Panc1 (cell line): ENCODE results near the gene WDR89. TPM values are rescaled to one million over a fixed set of nuclear protein-coding genes. Genes with fewer than 3 reads are reported as not detected.
A peak's percentile ranks its signal among the peaks of the same experiment; 100 is the strongest.

ENCODE experiments used
- ATAC-seq: fragments of 200-7000 bp; cut with Tn5 transposase; 2 replicates; pipeline ENCODE4 v1.9.1; 2020; ENCODE audit warnings: mild to moderate bottlenecking, moderate library complexity
- Bru-seq: library from RNA; stranded (reverse); fragments of 400-500 nt; gene quantifications from one replicate; lab custom pipeline; 2021; lab: Mats Ljungman, UMichigan
- BruChase-seq, 2 experiments: library from RNA; stranded (reverse); fragments of 400-500 nt; gene quantifications; one replicate each; lab custom pipeline; 2021; lab: Mats Ljungman, UMichigan
- BruUV-seq: library from RNA; stranded (reverse); fragments of 400-500 nt; replicated peaks from 2 replicates; lab custom pipeline; 2021; lab: Mats Ljungman, UMichigan
- CTCF ChIA-PET: fragments of 300-600 bp; sonication (Branson Sonifier 250); formaldehyde crosslinking; loops from one replicate; lab custom pipeline; 2022; ENCODE audit warnings: antibody characterized with exemption; lab: Charles Lee
- POLR2A ChIA-PET: fragments of 300-600 bp; sonication (Branson Sonifier 250); formaldehyde crosslinking; loops from one replicate; lab custom pipeline; 2022; ENCODE audit warnings: antibody characterized with exemption; lab: Charles Lee
- DNase-seq: peaks from one replicate; pipeline ENCODE4 v3.0.0-alpha.2; 2010; ENCODE audit warnings: low read depth, low spot score
- H3K27ac ChIP-seq: 2 replicates; pipeline ENCODE4 v1.5.1; 2011; ENCODE audit warnings: mild to moderate bottlenecking, low read length, inconsistent platforms
- H3K27me3 ChIP-seq: fragments of 200-500 bp; sonication (Bioruptor generic); 2 replicates; pipeline ENCODE4 v1.6.0; 2014; ENCODE audit warnings: low read length, inconsistent platforms; ENCODE audit not compliant: control insufficient read depth, insufficient read depth
- H3K36me3 ChIP-seq: fragments of 200-500 bp; sonication (Bioruptor generic); 2 replicates; pipeline ENCODE4 v1.5.1; 2014; ENCODE audit warnings: inconsistent platforms, mild to moderate bottlenecking, low read length, moderate library complexity; ENCODE audit not compliant: control insufficient read depth, insufficient read depth
- H3K4me1 ChIP-seq: 2 replicates; pipeline ENCODE4 v1.5.1; 2011; ENCODE audit warnings: inconsistent platforms, mild to moderate bottlenecking, low read length, moderate library complexity; ENCODE audit not compliant: control insufficient read depth, insufficient read depth
- H3K4me3 ChIP-seq, 2 experiments: 2 replicates each; pipeline ENCODE4 v1.5.1; 2011 to 2012; ENCODE audit warnings: low read depth in 2 of 2, low read length in 2 of 2, mild to moderate bottlenecking in 2 of 2, inconsistent platforms in 1 of 2, moderate library complexity in 1 of 2
- H3K9me3 ChIP-seq: fragments of 200-500 bp; sonication (Bioruptor generic); 2 replicates; pipeline ENCODE4 v1.5.1; 2014; ENCODE audit warnings: low read depth, mild to moderate bottlenecking, inconsistent platforms, low read length, moderate library complexity; ENCODE audit not compliant: control insufficient read depth, insufficient read depth
- POLR2AphosphoS5 ChIP-seq: IDR thresholded peaks from 2 replicates; pipeline ENCODE4 v1.6.1; 2012; ENCODE audit warnings: mild to moderate bottlenecking, low read depth, low read length, moderate library complexity
- SIN3A ChIP-seq: IDR thresholded peaks from 2 replicates; pipeline ENCODE4 v1.6.1; 2012; ENCODE audit warnings: low read depth, mild to moderate bottlenecking, low read length, moderate library complexity, borderline replicate concordance; ENCODE audit not compliant: insufficient read depth
- TCF7L2 ChIP-seq: IDR thresholded peaks from 2 replicates; pipeline ENCODE4 v1.6.1; 2011; ENCODE audit warnings: mild to moderate bottlenecking, low read depth, low read length, inconsistent platforms
- in situ Hi-C: cut with HindIII; loops from 2 replicates; pipeline ENCODE4 v1.10.0; 2016; ENCODE audit warnings: low sequenced_read_pairs, low pct_unique_long_range_greater_than_20kb
- intact Hi-C: fragments of 100-400 bp; cut with micrococcal nuclease; formaldehyde crosslinking; loops from one replicate; pipeline ENCODE4 v1.10.0; 2022; ENCODE audit not compliant: unreplicated experiment
- long read RNA-seq: library from polyadenylated mRNA; unstranded; transcript quantifications from one replicate; pipeline ENCODE4 v2.0.0, GENCODE V29; 2021; ENCODE audit not compliant: unreplicated experiment
- polyA plus RNA-seq: library from polyadenylated mRNA; unstranded; fragments of >200 nt; gene quantifications from one replicate; pipeline ENCODE4 v1.2.1, GENCODE V29; 2012; ENCODE audit warnings: missing spikeins; ENCODE audit not compliant: insufficient read length
- total RNA-seq: library from RNA; stranded (reverse); gene quantifications from one replicate; pipeline ENCODE4 v1.2.1, GENCODE V29; 2021; ENCODE audit not compliant: unreplicated experiment
- TF ChIP-seq, protein P1 (sequence below): fragments of 450-650 bp; IDR thresholded peaks from 2 replicates; pipeline ENCODE4 v1.5.1; 2017; ENCODE audit warnings: mild to moderate bottlenecking
- TF ChIP-seq, protein P2 (sequence below), 2 experiments: IDR thresholded peaks; 2 replicates each; pipeline ENCODE4 v1.6.1; 2011 to 2012; ENCODE audit warnings: low read depth in 2 of 2, control low read depth in 1 of 2, low read length in 1 of 2, mild to moderate bottlenecking in 1 of 2, moderate library complexity in 1 of 2; ENCODE audit not compliant: insufficient read depth in 1 of 2

WDR89 gene, protein sequence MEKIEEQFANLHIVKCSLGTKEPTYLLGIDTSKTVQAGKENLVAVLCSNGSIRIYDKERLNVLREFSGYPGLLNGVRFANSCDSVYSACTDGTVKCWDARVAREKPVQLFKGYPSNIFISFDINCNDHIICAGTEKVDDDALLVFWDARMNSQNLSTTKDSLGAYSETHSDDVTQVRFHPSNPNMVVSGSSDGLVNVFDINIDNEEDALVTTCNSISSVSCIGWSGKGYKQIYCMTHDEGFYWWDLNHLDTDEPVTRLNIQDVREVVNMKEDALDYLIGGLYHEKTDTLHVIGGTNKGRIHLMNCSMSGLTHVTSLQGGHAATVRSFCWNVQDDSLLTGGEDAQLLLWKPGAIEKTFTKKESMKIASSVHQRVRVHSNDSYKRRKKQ
- total RNA-seq (13.0 TPM), Bru-seq, nascent RNA (percentile 66 among the genes with signal in this experiment), BruChase-seq, experiment 1, labeled RNA remaining after a 2-hour chase (percentile 71 among the genes with signal in this experiment), BruChase-seq, experiment 2, labeled RNA remaining after a 6-hour chase (percentile 62 among the genes with signal in this experiment)
- 4.5 TPM for polyA plus RNA-seq
- long read RNA-seq, transcript WDR89-201 (3 exons, 1,687 nt) = major isoform, 8 of 14 reads
- long read RNA-seq, partial matches to known transcripts = 0 of 14 reads
- long read RNA-seq, other reads (novel, unspliced or antisense) = 5 of 14 reads

DNA sequence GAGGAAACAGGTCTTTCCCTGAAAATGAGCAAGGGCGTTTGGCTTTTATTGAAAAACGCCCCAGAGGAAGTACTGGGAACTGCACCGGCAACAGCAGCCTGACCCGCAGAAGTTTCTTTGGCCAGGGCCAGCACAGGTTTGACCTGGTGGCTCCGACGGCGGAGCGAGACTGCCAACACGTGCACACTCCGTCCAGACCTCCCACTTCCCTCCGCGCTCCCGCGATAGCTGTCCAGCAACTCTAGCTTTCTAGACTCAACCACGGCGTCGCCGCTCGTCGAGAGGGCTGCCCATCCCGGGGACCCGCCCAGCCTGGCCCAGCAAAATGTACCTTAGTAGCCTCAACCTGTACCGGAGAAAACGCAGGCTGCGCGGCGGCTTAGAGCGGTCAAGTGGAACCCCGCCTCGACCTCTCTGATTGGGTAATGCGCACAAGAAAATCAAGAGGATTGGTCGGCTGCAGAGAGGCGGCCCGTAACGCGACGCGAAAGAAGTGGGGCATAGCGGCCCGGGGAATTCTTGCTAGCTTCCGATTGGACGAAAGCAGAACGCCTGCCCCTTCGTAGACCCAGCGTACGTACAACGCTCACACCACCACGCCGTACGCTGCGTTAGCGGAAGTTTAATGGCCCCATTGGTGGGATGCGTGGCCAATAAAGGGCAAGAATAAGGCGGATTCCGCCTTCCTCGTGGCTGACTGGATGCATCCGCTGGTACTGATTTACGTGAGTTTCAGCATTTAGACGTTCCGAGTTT, at the start of gene WDR89:
Gene WDR89 (minus strand): TSS at position 399 of the 756 bp plus-strand sequence. CDS start 41,929 bp downstream, outside the sequence.
- intact Hi-C loops = loop anchor here (10.0 kb wide), 1 partner anchor 123 kb away; no protein-coding TSS in a partner anchor

DNA sequence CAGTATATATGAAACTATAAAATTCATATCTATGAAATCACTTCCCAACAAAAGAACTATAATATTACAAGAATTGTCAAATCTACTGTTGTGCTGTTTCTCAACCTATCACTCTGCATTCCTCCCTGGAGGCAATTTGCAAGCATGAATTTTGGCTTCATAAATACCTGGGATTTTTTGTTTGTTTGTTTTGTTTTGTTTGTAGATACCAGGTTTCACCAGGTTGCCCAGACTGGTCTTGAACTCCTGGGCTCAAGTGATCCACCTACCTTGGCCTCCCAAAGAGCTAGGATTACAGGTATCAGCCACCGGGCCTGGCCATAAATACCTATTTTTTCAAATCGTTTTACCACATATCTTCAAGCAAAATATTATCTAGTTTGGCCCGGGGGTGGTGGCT, 47.5 kb upstream of the WDR89 start:
- CTCF ChIA-PET = no interaction called here
- TF ChIP-seq, protein P1, sequence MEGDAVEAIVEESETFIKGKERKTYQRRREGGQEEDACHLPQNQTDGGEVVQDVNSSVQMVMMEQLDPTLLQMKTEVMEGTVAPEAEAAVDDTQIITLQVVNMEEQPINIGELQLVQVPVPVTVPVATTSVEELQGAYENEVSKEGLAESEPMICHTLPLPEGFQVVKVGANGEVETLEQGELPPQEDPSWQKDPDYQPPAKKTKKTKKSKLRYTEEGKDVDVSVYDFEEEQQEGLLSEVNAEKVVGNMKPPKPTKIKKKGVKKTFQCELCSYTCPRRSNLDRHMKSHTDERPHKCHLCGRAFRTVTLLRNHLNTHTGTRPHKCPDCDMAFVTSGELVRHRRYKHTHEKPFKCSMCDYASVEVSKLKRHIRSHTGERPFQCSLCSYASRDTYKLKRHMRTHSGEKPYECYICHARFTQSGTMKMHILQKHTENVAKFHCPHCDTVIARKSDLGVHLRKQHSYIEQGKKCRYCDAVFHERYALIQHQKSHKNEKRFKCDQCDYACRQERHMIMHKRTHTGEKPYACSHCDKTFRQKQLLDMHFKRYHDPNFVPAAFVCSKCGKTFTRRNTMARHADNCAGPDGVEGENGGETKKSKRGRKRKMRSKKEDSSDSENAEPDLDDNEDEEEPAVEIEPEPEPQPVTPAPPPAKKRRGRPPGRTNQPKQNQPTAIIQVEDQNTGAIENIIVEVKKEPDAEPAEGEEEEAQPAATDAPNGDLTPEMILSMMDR = no peak
- no peak for TF ChIP-seq POLR2AphosphoS5
- TF ChIP-seq SIN3A = no peak
- no peak for TF ChIP-seq TCF7L2

More for the DNA sequence above, at the start of gene WDR89:
- H3K36me3 ChIP-seq = no peaks in the 10 kb centered on the region; the same call in 1 of the 2 replicates
- ChIA-PET CTCF (no interaction called here), POLR2A (interaction anchor here (0.5 to 0.7 kb wide), 3 partner anchors 31 to 99 kb away, joined by 3 to 9 read pairs (median 4); no protein-coding TSS in a partner anchor)
- peak within 1 kb of the TSS; percentile 99 for H3K27ac ChIP-seq
- peaks cover 12% of the 10 kb centered on the region; the same call in 1 of the 2 replicates for H3K4me1 ChIP-seq
- BruUV-seq = no TSS peak
- peak within 1 kb of the TSS; percentile 89 to 91 for H3K4me3 ChIP-seq
- ATAC-seq (peak; percentile 94), DNase-seq (peak; percentile 97)
- no peaks in the 10 kb centered on the region for H3K9me3 ChIP-seq
- in situ Hi-C loops = no loop called here
- TF ChIP-seq SIN3A = peak; percentile 89; the same call in 1 of the 2 replicates
- TF ChIP-seq, protein P1 = peak; percentile 78
- TF ChIP-seq POLR2AphosphoS5 = peak; percentile 91
- TF ChIP-seq, protein P2, sequence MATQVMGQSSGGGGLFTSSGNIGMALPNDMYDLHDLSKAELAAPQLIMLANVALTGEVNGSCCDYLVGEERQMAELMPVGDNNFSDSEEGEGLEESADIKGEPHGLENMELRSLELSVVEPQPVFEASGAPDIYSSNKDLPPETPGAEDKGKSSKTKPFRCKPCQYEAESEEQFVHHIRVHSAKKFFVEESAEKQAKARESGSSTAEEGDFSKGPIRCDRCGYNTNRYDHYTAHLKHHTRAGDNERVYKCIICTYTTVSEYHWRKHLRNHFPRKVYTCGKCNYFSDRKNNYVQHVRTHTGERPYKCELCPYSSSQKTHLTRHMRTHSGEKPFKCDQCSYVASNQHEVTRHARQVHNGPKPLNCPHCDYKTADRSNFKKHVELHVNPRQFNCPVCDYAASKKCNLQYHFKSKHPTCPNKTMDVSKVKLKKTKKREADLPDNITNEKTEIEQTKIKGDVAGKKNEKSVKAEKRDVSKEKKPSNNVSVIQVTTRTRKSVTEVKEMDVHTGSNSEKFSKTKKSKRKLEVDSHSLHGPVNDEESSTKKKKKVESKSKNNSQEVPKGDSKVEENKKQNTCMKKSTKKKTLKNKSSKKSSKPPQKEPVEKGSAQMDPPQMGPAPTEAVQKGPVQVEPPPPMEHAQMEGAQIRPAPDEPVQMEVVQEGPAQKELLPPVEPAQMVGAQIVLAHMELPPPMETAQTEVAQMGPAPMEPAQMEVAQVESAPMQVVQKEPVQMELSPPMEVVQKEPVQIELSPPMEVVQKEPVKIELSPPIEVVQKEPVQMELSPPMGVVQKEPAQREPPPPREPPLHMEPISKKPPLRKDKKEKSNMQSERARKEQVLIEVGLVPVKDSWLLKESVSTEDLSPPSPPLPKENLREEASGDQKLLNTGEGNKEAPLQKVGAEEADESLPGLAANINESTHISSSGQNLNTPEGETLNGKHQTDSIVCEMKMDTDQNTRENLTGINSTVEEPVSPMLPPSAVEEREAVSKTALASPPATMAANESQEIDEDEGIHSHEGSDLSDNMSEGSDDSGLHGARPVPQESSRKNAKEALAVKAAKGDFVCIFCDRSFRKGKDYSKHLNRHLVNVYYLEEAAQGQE (IDR thresholded peaks at IDR 0.05; ENCODE audit: insufficient read depth in 1 of 2, low read depth in 2 of 2, low read length in 1 of 2) = peak; percentile 40 to 46; a peak in 2 of 4 replicates
- TF ChIP-seq TCF7L2 = peak; percentile 89
- no peaks in the 10 kb centered on the region for H3K27me3 ChIP-seq

More for the DNA sequence above, 47.5 kb upstream of the WDR89 start:
- in situ Hi-C loops (no loop called here), intact Hi-C loops (no loop called here)
- BruUV-seq = no TSS peak
- H3K4me1 ChIP-seq = peaks cover 1% of the 10 kb centered on the region; the same call in 1 of the 2 replicates
- no peak for ATAC-seq
- no peaks in the 10 kb centered on the region for H3K36me3 ChIP-seq
- no peaks in the 10 kb centered on the region for H3K9me3 ChIP-seq
- no peaks in the 10 kb centered on the region for H3K27me3 ChIP-seq
- POLR2A ChIA-PET = interaction anchor here (0.6 kb wide), 1 partner anchor 699 kb away, joined by 4 read pairs; the partner anchor contains the start of gene MTHFD1
- H3K4me3 ChIP-seq = no peak overlapping the region
- no peak overlapping the region for H3K27ac ChIP-seq
- no peak for DNase-seq
